PC-9 (cell line): ENCODE results near the gene APCDD1L.

ENCODE experiments used
- CTCF ChIP-seq: fragments of 200-600 bp; sonication (generic); conservative IDR thresholded peaks from 2 replicates; pipeline ENCODE4 v1.6.1; 2017; ENCODE audit warnings: mixed run types, antibody characterized with exemption, mild to moderate bottlenecking, moderate library complexity
- EZH2 ChIP-seq: fragments of 200-600 bp; sonication (generic); IDR thresholded peaks from 2 replicates; pipeline ENCODE4 v1.8.0; 2017; ENCODE audit warnings: antibody characterized with exemption, low read depth

GRCh38 chr20:58537831-58538230, 22.6 kb upstream of the APCDD1L start:
- TF ChIP-seq CTCF (no peak), EZH2 (no peak)
